GM23338 (cell line): ENCODE data around the gene HTRA1. TPM values are rescaled to one million over a fixed set of nuclear protein-coding genes. Genes with fewer than 3 reads are reported as not detected.

Experiments used
- ATAC-seq: fragments of 200-7000 bp; cut with Tn5 transposase; 3 replicates; pipeline ENCODE4 v1.9.1; 2020
- DNase-seq: peaks from one replicate; pipeline ENCODE4 v3.0.0-alpha.2; 2015; ENCODE audit warnings: low spot score
- H2AFZ ChIP-seq: fragments of 200-600 bp; sonication (generic); 2 replicates; pipeline ENCODE4 v1.8.0; 2016; ENCODE audit warnings: antibody characterized with exemption, mild to moderate bottlenecking, moderate library complexity
- H3F3A ChIP-seq: fragments of 200-600 bp; sonication (generic); replicated peaks from 2 replicates; pipeline ENCODE4 v1.8.0; 2017; ENCODE audit warnings: antibody characterized with exemption, mixed run types, low read depth
- H3K27ac ChIP-seq: fragments of 200-600 bp; sonication (generic); 2 replicates; pipeline ENCODE4 v1.6.1; 2016; ENCODE audit warnings: low read depth
- H3K27me3 ChIP-seq: fragments of 200-600 bp; sonication (generic); 2 replicates; pipeline ENCODE4 v1.8.0; 2016; ENCODE audit warnings: mild to moderate bottlenecking, mixed run types, moderate library complexity; ENCODE audit not compliant: insufficient read depth
- H3K36me3 ChIP-seq: fragments of 200-600 bp; sonication (generic); 2 replicates; pipeline ENCODE4 v1.8.0; 2016; ENCODE audit warnings: mild to moderate bottlenecking; ENCODE audit not compliant: insufficient read depth
- H3K4me1 ChIP-seq: fragments of 200-600 bp; sonication (generic); 2 replicates; pipeline ENCODE4 v1.8.0; 2016; ENCODE audit warnings: mild to moderate bottlenecking, moderate library complexity; ENCODE audit not compliant: insufficient read depth
- H3K4me2 ChIP-seq: fragments of 200-600 bp; sonication (generic); 2 replicates; pipeline ENCODE4 v1.7.1; 2017; ENCODE audit warnings: mixed run types
- H3K4me3 ChIP-seq: fragments of 200-600 bp; sonication (generic); 2 replicates; pipeline ENCODE4 v1.6.1; 2016; ENCODE audit warnings: mixed run types
- H3K79me2 ChIP-seq: fragments of 200-600 bp; sonication (generic); replicated peaks from 2 replicates; pipeline ENCODE4 v1.8.0; 2017; ENCODE audit warnings: mild to moderate bottlenecking; ENCODE audit not compliant: insufficient read depth
- H3K9me2 ChIP-seq: fragments of 200-600 bp; sonication (generic); 2 replicates; pipeline ENCODE4 v1.8.0; 2017; ENCODE audit not compliant: insufficient read depth
- H4K20me1 ChIP-seq: fragments of 200-600 bp; sonication (generic); replicated peaks from 2 replicates; pipeline ENCODE4 v1.8.0; 2017; ENCODE audit warnings: mild to moderate bottlenecking; ENCODE audit not compliant: insufficient read depth
- H3K27ac Mint-ChIP-seq: 2 replicates; pipeline ENCODE4 v1.8.0; 2020; ENCODE audit warnings: inconsistent platforms, mild to moderate bottlenecking, moderate library complexity, mixed read lengths
- H3K27me3 Mint-ChIP-seq: 3 replicates; pipeline ENCODE4 v1.8.0; 2022; ENCODE audit warnings: low read depth, mild to moderate bottlenecking, moderate library complexity, mixed read lengths, inconsistent platforms; ENCODE audit not compliant: insufficient read depth, poor library complexity
- H3K36me3 Mint-ChIP-seq: 3 replicates; pipeline ENCODE4 v1.8.0; 2021; ENCODE audit warnings: low read depth, mild to moderate bottlenecking, inconsistent platforms, moderate library complexity, mixed read lengths
- H3K4me1 Mint-ChIP-seq: 3 replicates; pipeline ENCODE4 v1.8.0; 2020; ENCODE audit warnings: mild to moderate bottlenecking, inconsistent platforms, mixed read lengths
- H3K4me3 Mint-ChIP-seq: 3 replicates; pipeline ENCODE4 v1.8.0; 2021; ENCODE audit warnings: moderate library complexity, mild to moderate bottlenecking, inconsistent platforms, mixed read lengths
- H3K9me3 Mint-ChIP-seq: 3 replicates; pipeline ENCODE4 v1.8.0; 2020; ENCODE audit warnings: moderate library complexity, mild to moderate bottlenecking, inconsistent platforms, mixed read lengths
- CREB1 ChIP-seq: fragments of 250-450 bp; sonication (Bioruptor Pico); IDR thresholded peaks from 2 replicates; pipeline ENCODE4 v1.5.0; 2020; ENCODE audit warnings: low read depth, mild to moderate bottlenecking, moderate library complexity
- CTCF ChIP-seq, 2 experiments: fragments of 200-600 bp in 1 of 2; sonication (generic) in 1 of 2; conservative IDR thresholded peaks; 2 replicates each; pipeline versions ENCODE4 v1.5.1 to v1.6.1; 2016 to 2017; ENCODE audit warnings: antibody characterized with exemption in 2 of 2, low read depth in 2 of 2, mild to moderate bottlenecking in 2 of 2, moderate library complexity in 1 of 2
- EZH2 ChIP-seq: fragments of 200-600 bp; sonication (generic); IDR thresholded peaks from one replicate; pipeline ENCODE4 v1.8.0; 2017; ENCODE audit warnings: antibody characterized with exemption, mild to moderate bottlenecking, low read depth; ENCODE audit not compliant: unreplicated experiment
- EZH2phosphoT487 ChIP-seq: fragments of 200-600 bp; sonication (generic); IDR thresholded peaks from one replicate; pipeline ENCODE4 v1.8.1; 2018; ENCODE audit warnings: antibody characterized with exemption; ENCODE audit not compliant: unreplicated experiment
- JUNB ChIP-seq: IDR thresholded peaks from one replicate; pipeline ENCODE4 v1.6.1; 2016; ENCODE audit warnings: antibody characterized with exemption; ENCODE audit not compliant: unreplicated experiment
- NANOG ChIP-seq: IDR thresholded peaks from 2 replicates; pipeline ENCODE4 v1.6.1; 2016; ENCODE audit warnings: antibody characterized with exemption, borderline replicate concordance
- POLR2AphosphoS5 ChIP-seq: IDR thresholded peaks from 2 replicates; pipeline ENCODE4 v1.6.1; 2016; ENCODE audit warnings: antibody characterized with exemption, low read depth
- STAT1 ChIP-seq: IDR thresholded peaks from one replicate; pipeline ENCODE4 v1.6.1; 2016; ENCODE audit warnings: antibody characterized with exemption; ENCODE audit not compliant: unreplicated experiment
- ZNF114 ChIP-seq: fragments of 250-450 bp; sonication (Bioruptor Pico); IDR thresholded peaks from 2 replicates; pipeline ENCODE4 v1.5.0; 2020; ENCODE audit warnings: mild to moderate bottlenecking, moderate library complexity
- ZNF331 ChIP-seq: fragments of 250-450 bp; sonication (Bioruptor Pico); IDR thresholded peaks from 2 replicates; pipeline ENCODE4 v1.5.0; 2020; ENCODE audit warnings: low read depth, mild to moderate bottlenecking, moderate library complexity
- ZNF462 ChIP-seq: fragments of 250-450 bp; sonication (Bioruptor Pico); IDR thresholded peaks from 2 replicates; pipeline ENCODE4 v1.5.0; 2020; ENCODE audit warnings: mild to moderate bottlenecking, moderate library complexity
- polyA plus RNA-seq: library from polyadenylated mRNA; unstranded; fragments of >200 nt; fragmentation: Nextera tagmentation; extraction: Ambion mirVana; gene quantifications from 2 replicates; pipeline ENCODE4 v1.2.1, GENCODE V29; 2016
- total RNA-seq: library from RNA; depleted of rRNA; stranded (reverse); fragments of >200 nt; shearing (Covaris generic); gene quantifications from 2 replicates; pipeline ENCODE4 v1.2.3, GENCODE V29; 2014
- TF ChIP-seq, protein P1 (sequence below): IDR thresholded peaks from one replicate; pipeline ENCODE4 v1.6.1; 2018; ENCODE audit warnings: antibody characterized with exemption; ENCODE audit not compliant: unreplicated experiment
- TF ChIP-seq, protein P2 (sequence below): IDR thresholded peaks from 2 replicates; pipeline ENCODE4 v1.6.1; 2016; ENCODE audit warnings: antibody characterized with exemption

The HTRA1 gene
- total and polyA plus RNA-seq, 2 experiments from 2014 or later: 8.1 to 16.1 TPM

DNA sequence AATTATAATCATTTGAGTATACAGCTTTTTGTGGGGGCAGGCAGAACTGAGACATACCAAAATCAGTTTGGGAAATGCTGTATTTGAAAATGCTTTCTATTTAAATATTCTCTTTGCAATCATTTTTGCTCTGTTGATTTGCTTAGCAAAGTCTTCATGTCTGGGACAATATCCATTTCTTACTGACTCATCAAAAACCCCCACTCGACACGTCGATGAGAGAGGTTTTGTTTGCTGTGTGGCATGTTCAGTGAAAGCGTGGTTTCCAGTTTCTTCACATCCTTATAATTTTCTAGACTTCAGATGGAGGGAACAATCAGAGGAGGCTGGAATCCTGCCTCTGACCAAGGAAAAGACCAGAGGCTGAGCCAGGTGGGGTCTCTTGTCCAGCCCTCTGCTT, 28.9 kb downstream of the HTRA1 start:
- H3K79me2 ChIP-seq: no peaks in the 10 kb centered on the region
- H3K4me3 ChIP-seq: no peak overlapping the region
- no peak for DNase-seq
- no peaks in the 10 kb centered on the region; the same call in 1 of the 2 replicates for H3K4me1 ChIP-seq
- no peak overlapping the region for H2AFZ ChIP-seq
- no peaks in the 10 kb centered on the region for H3K9me3 Mint-ChIP-seq
- no peaks in the 10 kb centered on the region for H3K9me2 ChIP-seq
- H3K36me3 Mint-ChIP-seq: no peaks in the 10 kb centered on the region
- no peak overlapping the region for H3K4me3 Mint-ChIP-seq
- H3K36me3 ChIP-seq: no peaks in the 10 kb centered on the region
- no peaks in the 10 kb centered on the region for H3F3A ChIP-seq
- H3K4me1 Mint-ChIP-seq: peaks cover 9% of the 10 kb centered on the region
- H4K20me1 ChIP-seq: no peaks in the 10 kb centered on the region
- TF ChIP-seq EZH2 (no peak), EZH2phosphoT487 (no peak), STAT1 (no peak), POLR2AphosphoS5 (no peak), JUNB (no peak), ZNF331 (no peak), ZNF114 (no peak), ZNF462 (no peak), CREB1 (no peak), NANOG (no peak), CTCF (conservative IDR thresholded peaks at IDR 0.05; ENCODE audit: low read depth in 2 of 2) (no peak)
- TF ChIP-seq, protein P1, sequence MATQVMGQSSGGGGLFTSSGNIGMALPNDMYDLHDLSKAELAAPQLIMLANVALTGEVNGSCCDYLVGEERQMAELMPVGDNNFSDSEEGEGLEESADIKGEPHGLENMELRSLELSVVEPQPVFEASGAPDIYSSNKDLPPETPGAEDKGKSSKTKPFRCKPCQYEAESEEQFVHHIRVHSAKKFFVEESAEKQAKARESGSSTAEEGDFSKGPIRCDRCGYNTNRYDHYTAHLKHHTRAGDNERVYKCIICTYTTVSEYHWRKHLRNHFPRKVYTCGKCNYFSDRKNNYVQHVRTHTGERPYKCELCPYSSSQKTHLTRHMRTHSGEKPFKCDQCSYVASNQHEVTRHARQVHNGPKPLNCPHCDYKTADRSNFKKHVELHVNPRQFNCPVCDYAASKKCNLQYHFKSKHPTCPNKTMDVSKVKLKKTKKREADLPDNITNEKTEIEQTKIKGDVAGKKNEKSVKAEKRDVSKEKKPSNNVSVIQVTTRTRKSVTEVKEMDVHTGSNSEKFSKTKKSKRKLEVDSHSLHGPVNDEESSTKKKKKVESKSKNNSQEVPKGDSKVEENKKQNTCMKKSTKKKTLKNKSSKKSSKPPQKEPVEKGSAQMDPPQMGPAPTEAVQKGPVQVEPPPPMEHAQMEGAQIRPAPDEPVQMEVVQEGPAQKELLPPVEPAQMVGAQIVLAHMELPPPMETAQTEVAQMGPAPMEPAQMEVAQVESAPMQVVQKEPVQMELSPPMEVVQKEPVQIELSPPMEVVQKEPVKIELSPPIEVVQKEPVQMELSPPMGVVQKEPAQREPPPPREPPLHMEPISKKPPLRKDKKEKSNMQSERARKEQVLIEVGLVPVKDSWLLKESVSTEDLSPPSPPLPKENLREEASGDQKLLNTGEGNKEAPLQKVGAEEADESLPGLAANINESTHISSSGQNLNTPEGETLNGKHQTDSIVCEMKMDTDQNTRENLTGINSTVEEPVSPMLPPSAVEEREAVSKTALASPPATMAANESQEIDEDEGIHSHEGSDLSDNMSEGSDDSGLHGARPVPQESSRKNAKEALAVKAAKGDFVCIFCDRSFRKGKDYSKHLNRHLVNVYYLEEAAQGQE: no peak
- TF ChIP-seq, protein P2, sequence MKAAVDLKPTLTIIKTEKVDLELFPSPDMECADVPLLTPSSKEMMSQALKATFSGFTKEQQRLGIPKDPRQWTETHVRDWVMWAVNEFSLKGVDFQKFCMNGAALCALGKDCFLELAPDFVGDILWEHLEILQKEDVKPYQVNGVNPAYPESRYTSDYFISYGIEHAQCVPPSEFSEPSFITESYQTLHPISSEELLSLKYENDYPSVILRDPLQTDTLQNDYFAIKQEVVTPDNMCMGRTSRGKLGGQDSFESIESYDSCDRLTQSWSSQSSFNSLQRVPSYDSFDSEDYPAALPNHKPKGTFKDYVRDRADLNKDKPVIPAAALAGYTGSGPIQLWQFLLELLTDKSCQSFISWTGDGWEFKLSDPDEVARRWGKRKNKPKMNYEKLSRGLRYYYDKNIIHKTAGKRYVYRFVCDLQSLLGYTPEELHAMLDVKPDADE: no peak
- H3K27ac Mint-ChIP-seq: no peak overlapping the region
- H3K4me2 ChIP-seq: no peak overlapping the region
- no peak for ATAC-seq
- peaks cover 13% of the 10 kb centered on the region for H3K27me3 Mint-ChIP-seq
- no peaks in the 10 kb centered on the region for H3K27me3 ChIP-seq
- no peak overlapping the region for H3K27ac ChIP-seq
